ENCODE data around the gene GNAT3.

Gene GNAT3

GRCh38 chr7:80415114-80415513 is 96.8 kb downstream of the GNAT3 start:
- ATAC-seq, result no peak

GRCh38 chr7:80414331-80414730 is 97.5 kb downstream of the GNAT3 start:
- no peak for ATAC-seq

GRCh38 chr7:80413383-80413945 is 98.4 kb downstream of the GNAT3 start:
- ATAC-seq, result no peak

GRCh38 chr7:80412842-80413241 is 99.0 kb downstream of the GNAT3 start:
- ATAC-seq, result no peak

GRCh38 chr7:80411621-80412020 is 100.2 kb downstream of the GNAT3 start:
- no peak for ATAC-seq

- no peak for ATAC-seq
Observed at GRCh38 chr7:80410081-80410480, 101.8 kb downstream of the GNAT3 start.
